ENCODE measurements around the gene CDK5RAP3. TPM values are rescaled to one million over a fixed set of nuclear protein-coding genes. Genes with fewer than 3 reads are reported as not detected.

The CDK5RAP3 gene
- total RNA-seq, 1 donor from 2014 or later, result 62.8 TPM

DNA sequence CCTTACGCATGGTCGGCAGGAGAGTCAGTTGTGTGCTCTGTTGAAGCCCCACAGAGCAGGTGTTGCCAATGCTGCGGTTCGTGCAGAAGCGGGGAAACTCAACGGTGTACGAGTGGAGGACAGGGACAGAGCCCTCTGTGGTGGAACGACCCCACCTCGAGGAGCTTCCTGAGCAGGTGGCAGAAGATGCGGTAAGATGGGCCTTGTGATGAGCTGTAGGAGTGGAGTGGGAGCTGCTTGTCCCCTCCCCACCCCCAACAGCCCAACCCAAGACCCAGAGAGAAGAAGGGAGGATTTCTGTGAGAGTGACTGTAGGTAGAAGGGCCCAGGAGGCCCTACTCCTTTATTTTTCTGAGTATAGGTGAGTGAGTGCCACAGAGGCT, 4.9 kb downstream of the CDK5RAP3 start:
- Histone ChIP-seq H3K9me3 (ENCODE audit: insufficient read depth, low read depth, low read length) (no peaks in the 10 kb centered on the region), H3K36me3 (ENCODE audit: insufficient read depth, low read length) (peaks cover 35% of the 10 kb centered on the region), H3K4me3 (ENCODE audit: insufficient read depth, low read depth, low read length) (no peak overlapping the region), H4K20me1 (ENCODE audit: insufficient read depth, low read length) (no peaks in the 10 kb centered on the region), H3K9ac (ENCODE audit: low read length) (no peak overlapping the region), H3K4me2 (ENCODE audit: low read length) (no peak overlapping the region), H3K27me3 (ENCODE audit: insufficient read depth, low read length) (no peaks in the 10 kb centered on the region), H3K27ac (ENCODE audit: low read depth, low read length) (no peak overlapping the region), H3K4me1 (ENCODE audit: insufficient read depth, low read length) (peaks cover 3% of the 10 kb centered on the region), H2AFZ (ENCODE audit: low read depth, low read length) (no peak overlapping the region), H3K79me2 (ENCODE audit: insufficient read depth, low read length) (peaks cover 6% of the 10 kb centered on the region)
- peaks cover 22% of the 10 kb centered on the region for H3K36me3 Mint-ChIP-seq (ENCODE audit: low read depth, unreplicated experiment)
- peaks cover 4% of the 10 kb centered on the region for H3K27me3 Mint-ChIP-seq (ENCODE audit: low read depth, unreplicated experiment)
- H3K4me1 Mint-ChIP-seq (ENCODE audit: low read depth, unreplicated experiment), result peaks cover 1% of the 10 kb centered on the region
- H3K9me3 Mint-ChIP-seq (ENCODE audit: unreplicated experiment), result no peaks in the 10 kb centered on the region
- DNase-seq (ENCODE audit: low read depth), result no peak
- no peak for FAIRE-seq
- H3K4me3 Mint-ChIP-seq (ENCODE audit: unreplicated experiment), result peak overlapping the region; percentile 37
- TF ChIP-seq EZH2 (IDR thresholded peaks at IDR 0.05; ENCODE audit: insufficient read depth, low read length) (no peak), CTCF (IDR thresholded peaks at IDR 0.05; ENCODE audit: insufficient read depth, low read depth, low read length) (no peak)
- H3K27ac Mint-ChIP-seq (ENCODE audit: unreplicated experiment), result no peak overlapping the region

GRCh38 chr17:47978324-47978723, 7.4 kb downstream of the CDK5RAP3 start:
- H4K20me1 ChIP-seq (ENCODE audit: insufficient read depth, low read length), result no peaks in the 10 kb centered on the region
- Mint-ChIP-seq H3K27me3 (ENCODE audit: low read depth, unreplicated experiment) (peaks cover 4% of the 10 kb centered on the region), H3K27ac (ENCODE audit: unreplicated experiment) (no peak overlapping the region), H3K36me3 (ENCODE audit: low read depth, unreplicated experiment) (peaks cover 30% of the 10 kb centered on the region), H3K4me3 (ENCODE audit: unreplicated experiment) (no peak overlapping the region), H3K4me1 (ENCODE audit: low read depth, unreplicated experiment) (no peaks in the 10 kb centered on the region), H3K9me3 (ENCODE audit: unreplicated experiment) (no peaks in the 10 kb centered on the region)
- peak; percentile 16 for DNase-seq (ENCODE audit: low read depth)
- peak; percentile 60 for TF ChIP-seq CTCF (IDR thresholded peaks at IDR 0.05; ENCODE audit: insufficient read depth, low read depth, low read length)
- no peak for TF ChIP-seq EZH2 (IDR thresholded peaks at IDR 0.05; ENCODE audit: insufficient read depth, low read length)
- no peaks in the 10 kb centered on the region for H3K4me1 ChIP-seq (ENCODE audit: insufficient read depth, low read length)
- H3K4me2 ChIP-seq (ENCODE audit: low read length), result no peak overlapping the region
- H3K27me3 ChIP-seq (ENCODE audit: insufficient read depth, low read length), result no peaks in the 10 kb centered on the region
- H3K9ac ChIP-seq (ENCODE audit: low read length), result no peak overlapping the region
- no peak overlapping the region for H2AFZ ChIP-seq (ENCODE audit: low read depth, low read length)
- no peaks in the 10 kb centered on the region for H3K9me3 ChIP-seq (ENCODE audit: insufficient read depth, low read depth, low read length)
- H3K36me3 ChIP-seq (ENCODE audit: insufficient read depth, low read length), result peaks cover 44% of the 10 kb centered on the region
- no peak overlapping the region for H3K27ac ChIP-seq (ENCODE audit: low read depth, low read length)
- H3K79me2 ChIP-seq (ENCODE audit: insufficient read depth, low read length), result no peaks in the 10 kb centered on the region
- H3K4me3 ChIP-seq (ENCODE audit: insufficient read depth, low read depth, low read length), result no peak overlapping the region
- FAIRE-seq, result no peak

GRCh38 chr17:47980541-47980940, 9.6 kb downstream of the CDK5RAP3 start:
- no peaks in the 10 kb centered on the region for H4K20me1 ChIP-seq (ENCODE audit: insufficient read depth, low read length)
- H3K9me3 Mint-ChIP-seq (ENCODE audit: unreplicated experiment), result no peaks in the 10 kb centered on the region
- no peak overlapping the region for H3K4me3 Mint-ChIP-seq (ENCODE audit: unreplicated experiment)
- H3K27me3 ChIP-seq (ENCODE audit: insufficient read depth, low read length), result no peaks in the 10 kb centered on the region
- H3K36me3 Mint-ChIP-seq (ENCODE audit: low read depth, unreplicated experiment), result peaks cover 40% of the 10 kb centered on the region
- no peak overlapping the region for H3K27ac Mint-ChIP-seq (ENCODE audit: unreplicated experiment)
- peaks cover 5% of the 10 kb centered on the region for H3K4me1 ChIP-seq (ENCODE audit: insufficient read depth, low read length)
- H3K79me2 ChIP-seq (ENCODE audit: insufficient read depth, low read length), result no peaks in the 10 kb centered on the region
- H3K27ac ChIP-seq (ENCODE audit: low read depth, low read length), result no peak overlapping the region
- DNase-seq (ENCODE audit: low read depth) (no peak), FAIRE-seq (no peak)
- peaks cover 4% of the 10 kb centered on the region for H3K27me3 Mint-ChIP-seq (ENCODE audit: low read depth, unreplicated experiment)
- no peaks in the 10 kb centered on the region for H3K4me1 Mint-ChIP-seq (ENCODE audit: low read depth, unreplicated experiment)
- no peak overlapping the region for H2AFZ ChIP-seq (ENCODE audit: low read depth, low read length)
- H3K4me3 ChIP-seq (ENCODE audit: insufficient read depth, low read depth, low read length), result no peak overlapping the region
- TF ChIP-seq EZH2 (IDR thresholded peaks at IDR 0.05; ENCODE audit: insufficient read depth, low read length) (no peak), CTCF (IDR thresholded peaks at IDR 0.05; ENCODE audit: insufficient read depth, low read depth, low read length) (no peak)
- peaks cover 42% of the 10 kb centered on the region for H3K36me3 ChIP-seq (ENCODE audit: insufficient read depth, low read length)
- H3K9me3 ChIP-seq (ENCODE audit: insufficient read depth, low read depth, low read length), result no peaks in the 10 kb centered on the region
- no peak overlapping the region for H3K9ac ChIP-seq (ENCODE audit: low read length)
- no peak overlapping the region for H3K4me2 ChIP-seq (ENCODE audit: low read length)
